Glutamatergic neuron (in vitro differentiated cells): ENCODE data around the gene FBP2. TPM values are rescaled to one million over a fixed set of nuclear protein-coding genes. Genes with fewer than 3 reads are reported as not detected.

ENCODE experiments used
- DNase-seq: peaks from one replicate; pipeline ENCODE4 v3.0.0; 2022
- H3K27ac Mint-ChIP-seq: one replicate; pipeline ENCODE4 v1.8.0; 2020; ENCODE audit warnings: mild to moderate bottlenecking, mixed read lengths, inconsistent platforms; ENCODE audit not compliant: unreplicated experiment
- H3K27me3 Mint-ChIP-seq: one replicate; pipeline ENCODE4 v1.8.0; 2020; ENCODE audit warnings: mild to moderate bottlenecking, moderate library complexity, mixed read lengths, inconsistent platforms; ENCODE audit not compliant: unreplicated experiment
- H3K36me3 Mint-ChIP-seq: one replicate; pipeline ENCODE4 v1.8.0; 2020; ENCODE audit warnings: mild to moderate bottlenecking, mixed read lengths, inconsistent platforms; ENCODE audit not compliant: unreplicated experiment
- H3K4me1 Mint-ChIP-seq: one replicate; pipeline ENCODE4 v1.8.0; 2020; ENCODE audit warnings: mild to moderate bottlenecking, low read depth, mixed read lengths, inconsistent platforms; ENCODE audit not compliant: unreplicated experiment
- H3K4me3 Mint-ChIP-seq: one replicate; pipeline ENCODE4 v1.8.0; 2020; ENCODE audit warnings: mild to moderate bottlenecking, mixed read lengths, inconsistent platforms; ENCODE audit not compliant: unreplicated experiment
- H3K9me3 Mint-ChIP-seq: one replicate; pipeline ENCODE4 v1.8.0; 2020; ENCODE audit warnings: mild to moderate bottlenecking, moderate library complexity, mixed read lengths, inconsistent platforms; ENCODE audit not compliant: unreplicated experiment
- total RNA-seq: library from RNA; stranded (reverse); fragmentation: NEBNext Ultra II Directional; extraction: Animal tissue kit (Norgen Biotek cat#: 25700); gene quantifications from one replicate; pipeline ENCODE4 v1.2.1, GENCODE V29; 2021; ENCODE audit not compliant: unreplicated experiment
- TF ChIP-seq, protein P1 (sequence below): fragments of 200-600 bp; sonication (generic); IDR thresholded peaks from one replicate; pipeline ENCODE4 v1.5.0; 2021; ENCODE audit not compliant: partially characterized antibody, unreplicated experiment

Gene FBP2
- total RNA-seq, 1 donor from 2014 or later: not detected

GRCh38 chr9:94630833-94631232, 37.2 kb upstream of the FBP2 start:
- no peak for DNase-seq
- Mint-ChIP-seq H3K9me3 (peaks cover 1% of the 10 kb centered on the region), H3K27ac (no peak overlapping the region), H3K4me3 (no peak overlapping the region), H3K36me3 (no peaks in the 10 kb centered on the region), H3K27me3 (peaks cover 2% of the 10 kb centered on the region), H3K4me1 (no peaks in the 10 kb centered on the region)
- TF ChIP-seq, protein P1, sequence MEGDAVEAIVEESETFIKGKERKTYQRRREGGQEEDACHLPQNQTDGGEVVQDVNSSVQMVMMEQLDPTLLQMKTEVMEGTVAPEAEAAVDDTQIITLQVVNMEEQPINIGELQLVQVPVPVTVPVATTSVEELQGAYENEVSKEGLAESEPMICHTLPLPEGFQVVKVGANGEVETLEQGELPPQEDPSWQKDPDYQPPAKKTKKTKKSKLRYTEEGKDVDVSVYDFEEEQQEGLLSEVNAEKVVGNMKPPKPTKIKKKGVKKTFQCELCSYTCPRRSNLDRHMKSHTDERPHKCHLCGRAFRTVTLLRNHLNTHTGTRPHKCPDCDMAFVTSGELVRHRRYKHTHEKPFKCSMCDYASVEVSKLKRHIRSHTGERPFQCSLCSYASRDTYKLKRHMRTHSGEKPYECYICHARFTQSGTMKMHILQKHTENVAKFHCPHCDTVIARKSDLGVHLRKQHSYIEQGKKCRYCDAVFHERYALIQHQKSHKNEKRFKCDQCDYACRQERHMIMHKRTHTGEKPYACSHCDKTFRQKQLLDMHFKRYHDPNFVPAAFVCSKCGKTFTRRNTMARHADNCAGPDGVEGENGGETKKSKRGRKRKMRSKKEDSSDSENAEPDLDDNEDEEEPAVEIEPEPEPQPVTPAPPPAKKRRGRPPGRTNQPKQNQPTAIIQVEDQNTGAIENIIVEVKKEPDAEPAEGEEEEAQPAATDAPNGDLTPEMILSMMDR: no peak

GRCh38 chr9:94630281-94630680, 36.7 kb upstream of the FBP2 start:
- TF ChIP-seq, protein P1: no peak
- H3K27me3 Mint-ChIP-seq: peaks cover 2% of the 10 kb centered on the region
- peaks cover 1% of the 10 kb centered on the region for H3K9me3 Mint-ChIP-seq
- no peak overlapping the region for H3K4me3 Mint-ChIP-seq
- H3K36me3 Mint-ChIP-seq: no peaks in the 10 kb centered on the region
- no peak overlapping the region for H3K27ac Mint-ChIP-seq
- DNase-seq: no peak
- H3K4me1 Mint-ChIP-seq: no peaks in the 10 kb centered on the region

GRCh38 chr9:94627287-94627686, 33.7 kb upstream of the FBP2 start:
- no peak overlapping the region for H3K27ac Mint-ChIP-seq
- TF ChIP-seq, protein P1: no peak
- DNase-seq: no peak
- no peak overlapping the region for H3K4me3 Mint-ChIP-seq
- peaks cover 3% of the 10 kb centered on the region for H3K4me1 Mint-ChIP-seq
- H3K9me3 Mint-ChIP-seq: peaks cover 3% of the 10 kb centered on the region
- peaks cover 5% of the 10 kb centered on the region for H3K27me3 Mint-ChIP-seq
- no peaks in the 10 kb centered on the region for H3K36me3 Mint-ChIP-seq

- Mint-ChIP-seq H3K4me3 (no peak overlapping the region), H3K27me3 (peaks cover 5% of the 10 kb centered on the region), H3K4me1 (peaks cover 3% of the 10 kb centered on the region), H3K9me3 (peaks cover 3% of the 10 kb centered on the region), H3K27ac (no peak overlapping the region), H3K36me3 (no peaks in the 10 kb centered on the region)
- no peak for DNase-seq
- TF ChIP-seq, protein P1: no peak
Observed at GRCh38 chr9:94625835-94626234, 32.2 kb upstream of the FBP2 start.

GRCh38 chr9:94624629-94625028, 31.0 kb upstream of the FBP2 start:
- Mint-ChIP-seq H3K4me1 (peaks cover 3% of the 10 kb centered on the region), H3K27ac (no peak overlapping the region), H3K4me3 (no peak overlapping the region), H3K36me3 (no peaks in the 10 kb centered on the region), H3K27me3 (peaks cover 5% of the 10 kb centered on the region), H3K9me3 (peaks cover 5% of the 10 kb centered on the region)
- TF ChIP-seq, protein P1: no peak
- DNase-seq: no peak
